ENCODE data around the gene CTSW. TPM values are rescaled to one million over a fixed set of nuclear protein-coding genes. Genes with fewer than 3 reads are reported as not detected.

Gene CTSW
- total RNA-seq, 1 experiment from 2014 or later = not detected

DNA sequence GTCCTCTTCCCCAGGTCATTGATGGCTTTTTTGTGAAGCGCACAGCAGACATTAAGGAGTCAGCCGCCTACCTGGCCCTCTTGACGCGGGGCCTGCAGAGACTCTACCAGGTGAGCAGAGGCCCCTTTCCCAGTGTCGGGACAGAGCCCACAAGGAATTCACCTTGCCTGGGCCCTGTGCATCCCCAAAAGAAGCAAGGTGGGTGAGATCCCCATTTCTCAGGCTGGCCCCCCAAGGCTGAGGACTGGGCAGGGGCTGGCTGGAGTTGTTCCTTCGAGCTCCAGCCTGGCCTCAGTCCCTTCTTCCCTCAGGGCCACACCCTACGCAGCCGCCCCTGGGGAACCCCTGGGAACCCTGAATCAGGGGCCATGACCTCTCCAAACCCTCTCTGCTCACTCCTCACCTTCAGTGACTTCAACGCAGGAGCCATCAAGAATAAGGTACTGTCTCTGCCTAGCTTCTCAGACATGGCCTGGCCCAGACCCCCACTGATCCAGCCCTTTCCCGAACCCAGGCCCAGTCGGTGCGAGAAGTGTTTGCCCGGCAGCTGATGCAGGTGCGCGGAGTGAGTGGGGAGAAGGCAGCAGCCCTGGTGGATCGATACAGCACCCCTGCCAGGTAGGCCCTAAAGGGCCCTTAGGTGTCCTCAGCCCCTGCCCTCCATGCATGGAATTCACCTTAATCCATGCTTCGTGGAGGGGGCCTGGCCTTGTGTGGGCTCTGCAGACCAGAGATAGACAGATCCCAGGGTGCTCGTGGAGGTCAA is 14.7 kb upstream of the CTSW start:
- Histone ChIP-seq H3K27me3 (replicated peaks; ENCODE audit: control insufficient read depth, insufficient read depth, low read length) (no peaks in the 10 kb centered on the region), H3K4me3 (ENCODE audit: low read depth, low read length) (no peak overlapping the region), H3K36me3 (ENCODE audit: control insufficient read depth, insufficient read depth, low read length) (no peaks in the 10 kb centered on the region), H3K4me1 (peaks cover 8% of the 10 kb centered on the region), H3K9me3 (no peaks in the 10 kb centered on the region)
- intact Hi-C loops (cut with micrococcal nuclease; ENCODE audit: unreplicated experiment) = no loop called here
- CTCF ChIA-PET = interaction anchor here (1.0 kb wide), 1 partner anchor 23 kb away, joined by 6 read pairs; the partner anchor contains the start of gene FIBP
- POLR2A ChIA-PET = interaction anchor here (0.7 kb wide), 1 partner anchor 65 kb away, joined by 3 read pairs; no protein-coding TSS in a partner anchor
- H3K27me3 Mint-ChIP-seq (ENCODE audit: insufficient read depth, unreplicated experiment) = no peaks in the 10 kb centered on the region
- no peak for TF ChIP-seq CTCF (IDR thresholded peaks at IDR 0.05; ENCODE audit: insufficient read depth in 1 of 2, low read depth in 1 of 2, low read length in 1 of 2, severe bottlenecking in 1 of 2, unreplicated experiment in 1 of 2)
- H3K4me3 Mint-ChIP-seq (ENCODE audit: unreplicated experiment) = no peak overlapping the region
- no TSS peak for BruUV-seq (replicated peaks)
- H3K4me1 Mint-ChIP-seq (ENCODE audit: low read depth, unreplicated experiment) = peaks cover 4% of the 10 kb centered on the region
- no peak overlapping the region for H3K27ac Mint-ChIP-seq (ENCODE audit: unreplicated experiment)
- H3K9me3 Mint-ChIP-seq (ENCODE audit: unreplicated experiment) = no peaks in the 10 kb centered on the region
- H3K36me3 Mint-ChIP-seq (ENCODE audit: insufficient read depth, unreplicated experiment) = peaks cover 52% of the 10 kb centered on the region
- DNase-seq = no peak

- CTCF ChIA-PET = no interaction called here
- TF ChIP-seq CTCF (IDR thresholded peaks at IDR 0.05; ENCODE audit: insufficient read depth in 1 of 2, low read depth in 1 of 2, low read length in 1 of 2, severe bottlenecking in 1 of 2, unreplicated experiment in 1 of 2) = no peak
- no peaks in the 10 kb centered on the region for H3K27me3 Mint-ChIP-seq (ENCODE audit: insufficient read depth, unreplicated experiment)
Observed at GRCh38 chr11:65865550-65866172, 14.0 kb upstream of the CTSW start.

GRCh38 chr11:65866509-65867283 is 12.9 kb upstream of the CTSW start:
- Histone ChIP-seq H3K4me3 (ENCODE audit: low read depth, low read length) (no peak overlapping the region), H3K27me3 (replicated peaks; ENCODE audit: control insufficient read depth, insufficient read depth, low read length) (no peaks in the 10 kb centered on the region), H3K4me1 (peaks cover 2% of the 10 kb centered on the region), H3K9me3 (no peaks in the 10 kb centered on the region), H3K36me3 (ENCODE audit: control insufficient read depth, insufficient read depth, low read length) (no peaks in the 10 kb centered on the region)
- H3K4me3 Mint-ChIP-seq (ENCODE audit: unreplicated experiment) = no peak overlapping the region
- POLR2A ChIA-PET = no interaction called here
- DNase-seq = no peak
- no peak overlapping the region for H3K27ac Mint-ChIP-seq (ENCODE audit: unreplicated experiment)
- H3K4me1 Mint-ChIP-seq (ENCODE audit: low read depth, unreplicated experiment) = no peaks in the 10 kb centered on the region
- no peak for TF ChIP-seq CTCF (IDR thresholded peaks at IDR 0.05; ENCODE audit: insufficient read depth in 1 of 2, low read depth in 1 of 2, low read length in 1 of 2, severe bottlenecking in 1 of 2, unreplicated experiment in 1 of 2)
- BruUV-seq (replicated peaks) = no TSS peak
- H3K36me3 Mint-ChIP-seq (ENCODE audit: insufficient read depth, unreplicated experiment) = peaks cover 52% of the 10 kb centered on the region
- CTCF ChIA-PET = no interaction called here
- H3K27me3 Mint-ChIP-seq (ENCODE audit: insufficient read depth, unreplicated experiment) = no peaks in the 10 kb centered on the region
- intact Hi-C loops (cut with micrococcal nuclease; ENCODE audit: unreplicated experiment) = no loop called here
- no peaks in the 10 kb centered on the region for H3K9me3 Mint-ChIP-seq (ENCODE audit: unreplicated experiment)

More at GRCh38 chr11:65865550-65866172, 14.0 kb upstream of the CTSW start:
- DNase-seq = no peak
- no TSS peak for BruUV-seq (replicated peaks)
- peaks cover 52% of the 10 kb centered on the region for H3K36me3 Mint-ChIP-seq (ENCODE audit: insufficient read depth, unreplicated experiment)
- H3K4me3 ChIP-seq (ENCODE audit: low read depth, low read length) = no peak overlapping the region
- H3K9me3 Mint-ChIP-seq (ENCODE audit: unreplicated experiment) = no peaks in the 10 kb centered on the region
- no peaks in the 10 kb centered on the region for H3K4me1 Mint-ChIP-seq (ENCODE audit: low read depth, unreplicated experiment)
- intact Hi-C loops (cut with micrococcal nuclease; ENCODE audit: unreplicated experiment) = no loop called here
- H3K9me3 ChIP-seq = no peaks in the 10 kb centered on the region
- POLR2A ChIA-PET = interaction anchor here (0.7 kb wide), 2 partner anchors 7 to 65 kb away, joined by 3 read pairs; no protein-coding TSS in a partner anchor
- H3K4me1 ChIP-seq = peaks cover 8% of the 10 kb centered on the region
- no peaks in the 10 kb centered on the region for H3K27me3 ChIP-seq (replicated peaks; ENCODE audit: control insufficient read depth, insufficient read depth, low read length)
- H3K4me3 Mint-ChIP-seq (ENCODE audit: unreplicated experiment) = no peak overlapping the region
- H3K36me3 ChIP-seq (ENCODE audit: control insufficient read depth, insufficient read depth, low read length) = no peaks in the 10 kb centered on the region
- H3K27ac Mint-ChIP-seq (ENCODE audit: unreplicated experiment) = no peak overlapping the region

Data from Caco-2 (cell line).